ENCODE data around the gene CYP2D6.

CYP2D6 gene

GRCh38 chr22:42078469-42079318 is 51.9 kb downstream of the CYP2D6 start:
- TF ChIP-seq ZFX (IDR thresholded peaks at IDR 0.05; ENCODE audit: borderline replicate concordance): no peak
- TF ChIP-seq, protein P1, sequence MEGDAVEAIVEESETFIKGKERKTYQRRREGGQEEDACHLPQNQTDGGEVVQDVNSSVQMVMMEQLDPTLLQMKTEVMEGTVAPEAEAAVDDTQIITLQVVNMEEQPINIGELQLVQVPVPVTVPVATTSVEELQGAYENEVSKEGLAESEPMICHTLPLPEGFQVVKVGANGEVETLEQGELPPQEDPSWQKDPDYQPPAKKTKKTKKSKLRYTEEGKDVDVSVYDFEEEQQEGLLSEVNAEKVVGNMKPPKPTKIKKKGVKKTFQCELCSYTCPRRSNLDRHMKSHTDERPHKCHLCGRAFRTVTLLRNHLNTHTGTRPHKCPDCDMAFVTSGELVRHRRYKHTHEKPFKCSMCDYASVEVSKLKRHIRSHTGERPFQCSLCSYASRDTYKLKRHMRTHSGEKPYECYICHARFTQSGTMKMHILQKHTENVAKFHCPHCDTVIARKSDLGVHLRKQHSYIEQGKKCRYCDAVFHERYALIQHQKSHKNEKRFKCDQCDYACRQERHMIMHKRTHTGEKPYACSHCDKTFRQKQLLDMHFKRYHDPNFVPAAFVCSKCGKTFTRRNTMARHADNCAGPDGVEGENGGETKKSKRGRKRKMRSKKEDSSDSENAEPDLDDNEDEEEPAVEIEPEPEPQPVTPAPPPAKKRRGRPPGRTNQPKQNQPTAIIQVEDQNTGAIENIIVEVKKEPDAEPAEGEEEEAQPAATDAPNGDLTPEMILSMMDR (IDR thresholded peaks at IDR 0.05): no peak
- peak overlapping the region; percentile 91 for H3K27ac ChIP-seq

DNA sequence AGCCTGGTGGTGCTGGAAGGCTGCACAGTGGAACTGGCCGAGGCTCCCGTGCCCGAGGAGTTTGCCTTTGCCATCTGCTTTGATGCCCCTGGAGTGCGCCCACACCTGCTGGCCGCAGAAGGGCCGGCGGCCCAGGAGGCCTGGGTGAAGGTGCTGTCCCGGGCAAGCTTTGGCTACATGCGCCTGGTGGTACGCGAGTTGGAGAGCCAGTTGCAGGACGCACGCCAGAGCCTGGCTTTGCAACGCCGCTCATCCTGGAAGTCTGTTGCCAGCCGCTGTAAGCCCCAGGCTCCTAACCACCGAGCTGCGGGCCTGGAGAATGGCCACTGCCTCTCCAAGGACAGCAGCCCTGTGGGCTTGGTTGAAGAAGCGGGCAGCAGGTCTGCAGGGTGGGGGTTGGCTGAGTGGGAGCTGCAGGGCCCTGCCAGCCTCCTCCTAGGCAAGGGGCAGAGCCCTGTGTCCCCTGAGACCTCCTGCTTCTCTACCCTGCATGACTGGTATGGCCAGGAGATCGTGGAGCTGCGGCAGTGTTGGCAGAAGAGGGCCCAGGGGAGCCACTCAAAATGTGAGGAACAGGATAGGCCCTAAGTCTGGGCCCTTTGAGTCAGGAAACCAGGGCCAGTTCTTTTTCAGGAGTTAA is 53.0 kb downstream of the CYP2D6 start:
- H3K27ac ChIP-seq: peak overlapping the region; percentile 91; the same call in 1 of the 2 replicates

GRCh38 chr22:42076764-42077485 is 53.7 kb downstream of the CYP2D6 start:
- H3K27ac ChIP-seq: no peak overlapping the region
- TF ChIP-seq, protein P1 (IDR thresholded peaks at IDR 0.05): no peak
- no peak for TF ChIP-seq ZFX (IDR thresholded peaks at IDR 0.05; ENCODE audit: borderline replicate concordance)

More for the DNA sequence above, 53.0 kb downstream of the CYP2D6 start:
- TF ChIP-seq, protein P1 (IDR thresholded peaks at IDR 0.05): no peak
- TF ChIP-seq ZFX (IDR thresholded peaks at IDR 0.05; ENCODE audit: borderline replicate concordance): no peak

All from 22Rv1 (cell line).